HepG2 (cell line): ENCODE results near the gene C19orf47.
A peak's percentile ranks its signal among the peaks of the same experiment; 100 is the strongest.

Source experiments
- ASH2L ChIP-seq: fragments of 300-600, 200-600 bp; sonication (generic); IDR thresholded peaks from 2 replicates; pipeline ENCODE4 v1.7.0; 2017; ENCODE audit warnings: low read depth, mild to moderate bottlenecking, moderate library complexity, mixed read lengths, low read length; ENCODE audit not compliant: insufficient read length
- CAMTA2 ChIP-seq: sonication (generic); formaldehyde crosslinking; IDR thresholded peaks from 2 replicates; pipeline ENCODE4 v1.4.0; 2020; ENCODE audit warnings: mild to moderate bottlenecking, missing genetic modification reagents, borderline replicate concordance
- CBFB ChIP-seq: sonication (generic); formaldehyde crosslinking; IDR thresholded peaks from 2 replicates; pipeline ENCODE4 v1.4.0; 2020; ENCODE audit warnings: missing genetic modification reagents
- ELF4 ChIP-seq: sonication (generic); formaldehyde crosslinking; IDR thresholded peaks from 2 replicates; pipeline ENCODE4 v1.5.0; 2020; ENCODE audit warnings: missing genetic modification reagents, mild to moderate bottlenecking, moderate library complexity, borderline replicate concordance
- MATR3 ChIP-seq: sonication (generic); formaldehyde crosslinking; IDR thresholded peaks from 2 replicates; pipeline ENCODE4 v1.4.0; 2020; ENCODE audit warnings: missing genetic modification reagents
- NR2C2 ChIP-seq: sonication (generic); formaldehyde crosslinking; IDR thresholded peaks from 2 replicates; pipeline ENCODE4 v1.4.0; 2020; ENCODE audit warnings: missing genetic modification reagents, mild to moderate bottlenecking, moderate library complexity, borderline replicate concordance
- SP1 ChIP-seq, 2 experiments: fragments of 450-650 bp in 1 of 2; sonication (generic) in 1 of 2; formaldehyde crosslinking in 1 of 2; IDR thresholded peaks; 2 replicates each; pipeline versions ENCODE4 v1.4.0 to v1.6.1; 2016 to 2020; ENCODE audit warnings: missing genetic modification reagents in 1 of 2
- TCF7L2 ChIP-seq: IDR thresholded peaks from 2 replicates; pipeline ENCODE4 v1.6.1; 2011; ENCODE audit warnings: mild to moderate bottlenecking, low read depth, low read length, moderate library complexity
- ZFP37 ChIP-seq: sonication (generic); formaldehyde crosslinking; IDR thresholded peaks from 2 replicates; pipeline ENCODE4 v1.4.0; 2020; ENCODE audit warnings: missing genetic modification reagents, borderline replicate concordance
- TF ChIP-seq, protein P1 (sequence below): sonication (generic); formaldehyde crosslinking; IDR thresholded peaks from 2 replicates; pipeline ENCODE4 v1.5.0; 2020; ENCODE audit warnings: mild to moderate bottlenecking, missing genetic modification reagents, moderate library complexity
- TF ChIP-seq, protein P2 (sequence below): sonication (generic); formaldehyde crosslinking; IDR thresholded peaks from 2 replicates; pipeline ENCODE4 v1.5.0; 2020; ENCODE audit warnings: missing genetic modification reagents

DNA sequence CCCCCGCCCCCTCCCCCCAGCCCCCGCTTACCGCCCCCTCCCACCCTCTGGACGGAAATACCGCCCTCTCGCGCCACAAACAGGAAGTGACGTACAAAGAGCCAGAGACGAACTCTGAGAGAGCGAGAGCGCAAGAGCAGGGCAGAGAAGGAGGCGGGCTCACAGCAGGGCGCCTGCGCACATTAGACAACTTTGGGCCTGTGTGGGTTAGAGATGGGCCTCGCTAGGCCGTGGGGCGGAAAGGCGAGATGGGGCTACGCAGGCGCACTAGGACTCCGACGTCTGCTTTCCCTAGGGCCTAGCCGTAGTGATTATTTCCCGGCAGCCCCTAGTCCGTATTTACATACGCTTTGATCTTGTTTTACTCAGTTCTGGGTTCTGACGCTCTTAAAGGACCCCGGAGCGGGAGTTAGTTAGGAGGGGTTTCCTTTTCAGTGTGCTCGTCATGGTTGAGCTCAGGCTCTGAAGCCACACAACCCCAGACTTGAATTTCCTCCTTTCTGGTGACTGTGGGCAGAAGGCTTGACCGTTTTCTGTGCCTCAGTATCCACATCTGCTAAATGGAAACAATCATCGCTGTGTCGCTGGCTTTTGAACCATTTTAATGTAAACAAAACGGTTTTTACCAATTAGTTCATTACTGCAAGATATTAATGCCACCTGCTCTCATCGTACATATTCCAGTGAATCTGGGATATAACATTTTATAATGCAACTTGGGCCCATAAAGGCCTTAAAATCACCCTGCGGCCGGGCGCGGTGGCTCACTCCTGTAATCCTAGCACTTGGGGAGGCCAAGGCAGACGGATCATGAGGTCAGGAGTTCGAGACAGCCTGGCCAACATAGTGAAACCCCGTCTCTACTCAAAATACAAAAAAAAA, 62.6 kb downstream of the C19orf47 start:
- TF ChIP-seq, protein P1, sequence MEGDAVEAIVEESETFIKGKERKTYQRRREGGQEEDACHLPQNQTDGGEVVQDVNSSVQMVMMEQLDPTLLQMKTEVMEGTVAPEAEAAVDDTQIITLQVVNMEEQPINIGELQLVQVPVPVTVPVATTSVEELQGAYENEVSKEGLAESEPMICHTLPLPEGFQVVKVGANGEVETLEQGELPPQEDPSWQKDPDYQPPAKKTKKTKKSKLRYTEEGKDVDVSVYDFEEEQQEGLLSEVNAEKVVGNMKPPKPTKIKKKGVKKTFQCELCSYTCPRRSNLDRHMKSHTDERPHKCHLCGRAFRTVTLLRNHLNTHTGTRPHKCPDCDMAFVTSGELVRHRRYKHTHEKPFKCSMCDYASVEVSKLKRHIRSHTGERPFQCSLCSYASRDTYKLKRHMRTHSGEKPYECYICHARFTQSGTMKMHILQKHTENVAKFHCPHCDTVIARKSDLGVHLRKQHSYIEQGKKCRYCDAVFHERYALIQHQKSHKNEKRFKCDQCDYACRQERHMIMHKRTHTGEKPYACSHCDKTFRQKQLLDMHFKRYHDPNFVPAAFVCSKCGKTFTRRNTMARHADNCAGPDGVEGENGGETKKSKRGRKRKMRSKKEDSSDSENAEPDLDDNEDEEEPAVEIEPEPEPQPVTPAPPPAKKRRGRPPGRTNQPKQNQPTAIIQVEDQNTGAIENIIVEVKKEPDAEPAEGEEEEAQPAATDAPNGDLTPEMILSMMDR: no peak; the same call in 1 of the 2 replicates
- TF ChIP-seq TCF7L2 (peak; percentile 27; the same call in 1 of the 2 replicates), ASH2L (peak; percentile 65), SP1 (IDR thresholded peaks at IDR 0.05) (no peak), SP1 (CRISPR knock-in tag; IDR thresholded peaks at IDR 0.05) (0 out of 2 replicates have a peak, but pooled peaks have one; percentile 20), CAMTA2 (CRISPR knock-in tag) (no peak), ELF4 (no peak), MATR3 (CRISPR knock-in tag) (no peak), NR2C2 (CRISPR knock-in tag) (peak; percentile 67), ZFP37 (CRISPR knock-in tag) (no peak), CBFB (peak; percentile 16; the same call in 1 of the 2 replicates)
- TF ChIP-seq, protein P2, sequence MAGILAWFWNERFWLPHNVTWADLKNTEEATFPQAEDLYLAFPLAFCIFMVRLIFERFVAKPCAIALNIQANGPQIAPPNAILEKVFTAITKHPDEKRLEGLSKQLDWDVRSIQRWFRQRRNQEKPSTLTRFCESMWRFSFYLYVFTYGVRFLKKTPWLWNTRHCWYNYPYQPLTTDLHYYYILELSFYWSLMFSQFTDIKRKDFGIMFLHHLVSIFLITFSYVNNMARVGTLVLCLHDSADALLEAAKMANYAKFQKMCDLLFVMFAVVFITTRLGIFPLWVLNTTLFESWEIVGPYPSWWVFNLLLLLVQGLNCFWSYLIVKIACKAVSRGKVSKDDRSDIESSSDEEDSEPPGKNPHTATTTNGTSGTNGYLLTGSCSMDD (CRISPR knock-in tag): no peak
